Ecto neural progenitor cell (in vitro differentiated cells): Measurements from ENCODE around the gene SQSTM1.
A peak's percentile ranks its signal among the peaks of the same experiment; 100 is the strongest.

Experiments used
- DNase-seq: peaks from one replicate; pipeline ENCODE4 v3.0.0-alpha.2; 2018; ENCODE audit warnings: low spot score

The SQSTM1 gene

GRCh38 chr5:179795049-179795862 lies 25.4 kb upstream of the SQSTM1 start:
- peak; percentile 58 for DNase-seq

GRCh38 chr5:179795863-179796833 lies 24.6 kb upstream of the SQSTM1 start:
- DNase-seq: peak; percentile 86

GRCh38 chr5:179796877-179797608 lies 23.7 kb upstream of the SQSTM1 start:
- DNase-seq: no peak

- no peak for DNase-seq
Observed at GRCh38 chr5:179797741-179798140, 23.0 kb upstream of the SQSTM1 start.

- no peak for DNase-seq
Observed at GRCh38 chr5:179798144-179798770, 22.4 kb upstream of the SQSTM1 start.

- DNase-seq: no peak
Observed at GRCh38 chr5:179798771-179799643, 21.7 kb upstream of the SQSTM1 start.

- no peak for DNase-seq
Observed at GRCh38 chr5:179799644-179799973, 21.1 kb upstream of the SQSTM1 start.

GRCh38 chr5:179800071-179800695 lies 20.5 kb upstream of the SQSTM1 start:
- no peak for DNase-seq

- no peak for DNase-seq
Observed at GRCh38 chr5:179800696-179801201, 20.0 kb upstream of the SQSTM1 start.

GRCh38 chr5:179801304-179802206 lies 19.1 kb upstream of the SQSTM1 start:
- peak; percentile 81 for DNase-seq

- no peak for DNase-seq
Observed at GRCh38 chr5:179802207-179802883, 18.4 kb upstream of the SQSTM1 start.

- DNase-seq: peak; percentile 65
Observed at GRCh38 chr5:179802950-179803562, 17.6 kb upstream of the SQSTM1 start.

- DNase-seq: no peak
Observed at GRCh38 chr5:179803651-179804554, 16.8 kb upstream of the SQSTM1 start.

- DNase-seq: no peak
Observed at GRCh38 chr5:179804555-179804947, 16.2 kb upstream of the SQSTM1 start.

- no peak for DNase-seq
Observed at GRCh38 chr5:179805070-179805528, 15.6 kb upstream of the SQSTM1 start.

- DNase-seq: peak; percentile 67
Observed at GRCh38 chr5:179805529-179806249, 15.0 kb upstream of the SQSTM1 start.
